DOHH2 (cell line): ENCODE measurements around the gene ASMTL.

Experiments
- CTCF ChIP-seq: fragments of 200-600 bp; sonication (generic); IDR thresholded peaks from one replicate; pipeline ENCODE4 v1.5.1; 2014; ENCODE audit warnings: antibody characterized with exemption, mild to moderate bottlenecking, low read depth, low read length; ENCODE audit not compliant: poor library complexity, severe bottlenecking
- EZH2phosphoT487 ChIP-seq: fragments of 200-600 bp; sonication (generic); IDR thresholded peaks from 2 replicates; pipeline ENCODE4 v1.6.1; 2017; ENCODE audit warnings: borderline replicate concordance, mild to moderate bottlenecking, antibody characterized with exemption, low read length, moderate library complexity, mixed read lengths

- TF ChIP-seq CTCF, result no peak
- TF ChIP-seq EZH2phosphoT487, result no peak
Measured at GRCh38 chrX:1449036-1449822, 3.5 kb downstream of the ASMTL start.
